Neural cell (in vitro differentiated cells): Measurements from ENCODE around the gene ZNF644. TPM values are rescaled to one million over a fixed set of nuclear protein-coding genes. Genes with fewer than 3 reads are reported as not detected.
"Not testable (repeated sequence)": the region's sequence is repeated elsewhere in the genome, so short reads cannot be mapped to it uniquely, and the experiment has no call there.

ENCODE experiments used
- H2AFZ ChIP-seq: fragments of 200-600, 300-800 bp; sonication (generic), shearing (Covaris generic); 2 replicates; pipeline ENCODE4 v1.6.0; 2014; ENCODE audit warnings: low read depth, mild to moderate bottlenecking, antibody characterized with exemption, low read length, moderate library complexity
- H3F3A ChIP-seq: fragments of 200-600 bp; shearing (Covaris generic); 2 replicates; pipeline ENCODE4 v1.6.1; 2016; ENCODE audit warnings: mild to moderate bottlenecking, moderate library complexity, mixed read lengths, antibody characterized with exemption, low read length; ENCODE audit not compliant: insufficient read depth, poor library complexity, severe bottlenecking
- H3K27ac ChIP-seq: fragments of 200-600, 300-800 bp; sonication (generic), shearing (Covaris generic); 2 replicates; pipeline ENCODE4 v1.5.1; 2014; ENCODE audit warnings: mild to moderate bottlenecking, low read length, moderate library complexity
- H3K27me3 ChIP-seq: fragments of 300-800, 200-600 bp; sonication (generic), shearing (Covaris generic); 2 replicates; pipeline ENCODE4 v1.6.0; 2014; ENCODE audit warnings: mild to moderate bottlenecking, low read depth, low read length, moderate library complexity; ENCODE audit not compliant: insufficient read depth
- H3K36me3 ChIP-seq: fragments of 300-800, 200-600 bp; sonication (generic), shearing (Covaris generic); 2 replicates; pipeline ENCODE4 v1.5.1; 2014; ENCODE audit warnings: mild to moderate bottlenecking, antibody characterized with exemption, low read length, moderate library complexity; ENCODE audit not compliant: insufficient read depth
- H3K4me2 ChIP-seq: fragments of 300-800, 200-600 bp; sonication (generic), shearing (Covaris generic); 2 replicates; pipeline ENCODE4 v1.6.0; 2014; ENCODE audit warnings: mild to moderate bottlenecking, low read length
- H3K4me3 ChIP-seq: fragments of 300-800, 200-600 bp; sonication (generic), shearing (Covaris generic); 2 replicates; pipeline ENCODE4 v1.5.1; 2014; ENCODE audit warnings: mild to moderate bottlenecking, low read length, moderate library complexity
- H3K79me2 ChIP-seq: fragments of 200-600 bp; shearing (Covaris generic); replicated peaks from 2 replicates; pipeline ENCODE4 v1.6.0; 2014; ENCODE audit warnings: mild to moderate bottlenecking, low read length, moderate library complexity; ENCODE audit not compliant: insufficient read depth
- H3K9ac ChIP-seq: fragments of 300-800, 200-600 bp; sonication (generic), shearing (Covaris generic); 2 replicates; pipeline ENCODE4 v1.6.1; 2016; ENCODE audit warnings: mild to moderate bottlenecking, low read length, mixed read lengths
- H3K9me2 ChIP-seq: fragments of 200-600 bp; shearing (Covaris generic); 2 replicates; pipeline ENCODE4 v1.6.1; 2016; ENCODE audit warnings: mild to moderate bottlenecking, low read length, mixed read lengths; ENCODE audit not compliant: insufficient read depth
- H3K9me3 ChIP-seq: fragments of 200-600, 300-800 bp; sonication (generic), shearing (Covaris generic); 2 replicates; pipeline ENCODE4 v1.6.1; 2016; ENCODE audit warnings: mild to moderate bottlenecking, mixed run types, low read length, moderate library complexity, mixed read lengths
- H4K20me1 ChIP-seq: fragments of 200-600 bp; shearing (Covaris generic); 2 replicates; pipeline ENCODE4 v1.6.1; 2016; ENCODE audit warnings: mild to moderate bottlenecking, mixed run types; ENCODE audit not compliant: insufficient read depth
- CTCF ChIP-seq: fragments of 450-650 bp; IDR thresholded peaks from 2 replicates; pipeline ENCODE4 v1.5.1; 2014; ENCODE audit warnings: antibody characterized with exemption, mild to moderate bottlenecking, moderate library complexity; ENCODE audit not compliant: poor library complexity, severe bottlenecking
- EP300 ChIP-seq: fragments of 450-650 bp; conservative IDR thresholded peaks from 2 replicates; pipeline ENCODE4 v1.6.1; 2014; ENCODE audit warnings: antibody characterized with exemption, mild to moderate bottlenecking, moderate library complexity; ENCODE audit not compliant: poor library complexity, severe bottlenecking
- EZH2 ChIP-seq: fragments of 200-600, 300-800 bp; shearing (Covaris generic), sonication (generic); IDR thresholded peaks from 2 replicates; pipeline ENCODE4 v1.6.1; 2014; ENCODE audit warnings: antibody characterized with exemption, low read length, borderline replicate concordance, mild to moderate bottlenecking; ENCODE audit not compliant: insufficient read depth, poor library complexity, severe bottlenecking
- MXI1 ChIP-seq: fragments of 450-650 bp; conservative IDR thresholded peaks from 2 replicates; pipeline ENCODE4 v1.6.1; 2014; ENCODE audit warnings: antibody characterized with exemption, mild to moderate bottlenecking; ENCODE audit not compliant: poor library complexity, severe bottlenecking
- POLR2AphosphoS5 ChIP-seq: IDR thresholded peaks from 2 replicates; pipeline ENCODE4 v1.6.1; 2012
- RAD21 ChIP-seq: fragments of 450-650 bp; conservative IDR thresholded peaks from 2 replicates; pipeline ENCODE4 v1.6.1; 2014; ENCODE audit warnings: antibody characterized with exemption, mild to moderate bottlenecking, moderate library complexity
- REST ChIP-seq: IDR thresholded peaks from 2 replicates; pipeline ENCODE4 v1.6.1; 2012; ENCODE audit warnings: borderline replicate concordance
- SMC3 ChIP-seq: fragments of 450-650 bp; conservative IDR thresholded peaks from 2 replicates; pipeline ENCODE4 v1.6.1; 2014; ENCODE audit warnings: antibody characterized with exemption, mild to moderate bottlenecking, moderate library complexity; ENCODE audit not compliant: poor library complexity
- TAF1 ChIP-seq: IDR thresholded peaks from 2 replicates; pipeline ENCODE4 v1.6.1; 2012; ENCODE audit warnings: low read depth
- polyA plus RNA-seq: library from polyadenylated mRNA; depleted of rRNA; stranded (reverse); fragments of >200 nt; gene quantifications from 2 replicates; pipeline ENCODE4 v1.2.3, GENCODE V29; 2014

Gene ZNF644
- polyA plus RNA-seq, 1 donor from 2014 or later = 71.7 TPM

- Histone ChIP-seq H3F3A (no peaks in the 10 kb centered on the region), H3K27me3 (no peaks in the 10 kb centered on the region), H3K9ac (no peak overlapping the region), H3K79me2 (peaks cover 5% of the 10 kb centered on the region), H3K27ac (no peak overlapping the region), H3K36me3 (peaks cover 8% of the 10 kb centered on the region), H3K4me2 (no peak overlapping the region), H4K20me1 (no peaks in the 10 kb centered on the region), H3K9me3 (no peaks in the 10 kb centered on the region), H3K9me2 (no peaks in the 10 kb centered on the region), H3K4me3 (no peak overlapping the region), H2AFZ (no peak overlapping the region)
- TF ChIP-seq REST = no peak
- no peak for TF ChIP-seq EZH2
- no peak for TF ChIP-seq SMC3
- no peak for TF ChIP-seq RAD21
- no peak for TF ChIP-seq TAF1
These were observed 119.2 kb downstream of the ZNF644 start for GRCh38 chr1:90902672-90903071.

- Histone ChIP-seq H3K4me3 (no peak overlapping the region), H3K36me3 (peaks cover 8% of the 10 kb centered on the region), H3K79me2 (peaks cover under 1% of the 10 kb centered on the region), H3K9ac (no peak overlapping the region), H3K9me2 (no peaks in the 10 kb centered on the region), H3K4me2 (no peak overlapping the region), H3K27me3 (no peaks in the 10 kb centered on the region), H3K27ac (no peak overlapping the region), H3F3A (no peaks in the 10 kb centered on the region), H2AFZ (no peak overlapping the region), H4K20me1 (no peaks in the 10 kb centered on the region), H3K9me3 (no peaks in the 10 kb centered on the region)
- TF ChIP-seq POLR2AphosphoS5 = no peak
- no peak for TF ChIP-seq CTCF
- TF ChIP-seq SMC3 = no peak
- no peak for TF ChIP-seq EP300
- no peak for TF ChIP-seq RAD21
- TF ChIP-seq REST = no peak
- no peak for TF ChIP-seq MXI1
- no peak for TF ChIP-seq TAF1
These were observed 122.6 kb downstream of the ZNF644 start for GRCh38 chr1:90899263-90899662.

- H2AFZ ChIP-seq, H3K9me2 ChIP-seq, H3K27me3 ChIP-seq, H3K4me3 ChIP-seq, H3K9me3 ChIP-seq, H4K20me1 ChIP-seq, H3K9ac ChIP-seq, H3K4me2 ChIP-seq, H3K36me3 ChIP-seq, H3K27ac ChIP-seq, H3K79me2 ChIP-seq, H3F3A ChIP-seq: not testable (repeated sequence)
These were observed 128.2 kb downstream of the ZNF644 start for GRCh38 chr1:90893679-90894078.

GRCh38 chr1:90892884-90893283, 129.0 kb downstream of the ZNF644 start:
- H2AFZ ChIP-seq, H4K20me1 ChIP-seq, H3K4me3 ChIP-seq, H3K9me3 ChIP-seq, H3K9me2 ChIP-seq, H3F3A ChIP-seq, H3K79me2 ChIP-seq, H3K36me3 ChIP-seq, H3K4me2 ChIP-seq, H3K9ac ChIP-seq, H3K27ac ChIP-seq, H3K27me3 ChIP-seq: not testable (repeated sequence)
